PC-9 (cell line): ENCODE data around the gene CLIC1. TPM values are rescaled to one million over a fixed set of nuclear protein-coding genes. Genes with fewer than 3 reads are reported as not detected.

ENCODE experiments used
- BruUV-seq: library from RNA; stranded (reverse); fragments of 400-500 nt; replicated peaks from 2 replicates; lab custom pipeline; 2021; lab: Mats Ljungman, UMichigan
- CTCF ChIA-PET: fragments of 300-600 bp; sonication (Branson Sonifier 250); formaldehyde crosslinking; loops from one replicate; lab custom pipeline; 2022; ENCODE audit warnings: antibody characterized with exemption; lab: Charles Lee
- POLR2A ChIA-PET: fragments of 300-600 bp; sonication (Branson Sonifier 250); formaldehyde crosslinking; loops from one replicate; lab custom pipeline; 2022; ENCODE audit warnings: antibody characterized with exemption; ENCODE audit not compliant: unreplicated experiment; lab: Charles Lee
- DNase-seq, 2 experiments: peaks; one replicate each; pipeline versions ENCODE4 v3.0.0 to v3.0.0-alpha.2; 2015 to 2022; ENCODE audit warnings: mixed read lengths in 1 of 2
- H2AFZ ChIP-seq: fragments of 200-600 bp; sonication (generic); 2 replicates; pipeline ENCODE4 v1.8.1; 2017; ENCODE audit warnings: antibody characterized with exemption
- H3F3A ChIP-seq: fragments of 200-600 bp; sonication (generic); 2 replicates; pipeline ENCODE4 v1.8.1; 2017; ENCODE audit warnings: antibody characterized with exemption, mild to moderate bottlenecking, low read depth; ENCODE audit not compliant: insufficient read depth
- H3K27ac ChIP-seq: fragments of 200-600 bp; sonication (generic); 2 replicates; pipeline ENCODE4 v1.6.1; 2016; ENCODE audit warnings: mixed run types
- H3K27me3 ChIP-seq: fragments of 200-600 bp; sonication (generic); 2 replicates; pipeline ENCODE4 v1.6.1; 2016; ENCODE audit warnings: low read depth, mixed run types; ENCODE audit not compliant: insufficient read depth
- H3K36me3 ChIP-seq: fragments of 200-600 bp; sonication (generic); 2 replicates; pipeline ENCODE4 v1.6.1; 2016; ENCODE audit warnings: low read depth, mixed run types
- H3K4me1 ChIP-seq: fragments of 200-600 bp; sonication (generic); replicated peaks from 2 replicates; pipeline ENCODE4 v1.6.1; 2016; ENCODE audit warnings: mixed run types; ENCODE audit not compliant: insufficient read depth
- H3K4me2 ChIP-seq: fragments of 200-600 bp; sonication (generic); 2 replicates; pipeline ENCODE4 v1.6.1; 2017; ENCODE audit warnings: mixed run types
- H3K4me3 ChIP-seq: fragments of 200-600 bp; sonication (generic); 2 replicates; pipeline ENCODE4 v1.6.1; 2016; ENCODE audit warnings: mixed run types
- H3K79me2 ChIP-seq: fragments of 200-600 bp; sonication (generic); 2 replicates; pipeline ENCODE4 v1.6.1; 2017; ENCODE audit warnings: low read depth, mixed run types
- H3K9me2 ChIP-seq: fragments of 200-600 bp; sonication (generic); 2 replicates; pipeline ENCODE4 v1.8.1; 2017; ENCODE audit warnings: mild to moderate bottlenecking; ENCODE audit not compliant: insufficient read depth
- H3K9me3 ChIP-seq: fragments of 200-600 bp; sonication (generic); 2 replicates; pipeline ENCODE4 v1.8.1; 2016; ENCODE audit warnings: low read depth; ENCODE audit not compliant: insufficient read depth
- H4K20me1 ChIP-seq: fragments of 200-600 bp; sonication (generic); 2 replicates; pipeline ENCODE4 v1.8.1; 2017; ENCODE audit not compliant: insufficient read depth
- EZH2 ChIP-seq: fragments of 200-600 bp; sonication (generic); IDR thresholded peaks from 2 replicates; pipeline ENCODE4 v1.8.0; 2017; ENCODE audit warnings: antibody characterized with exemption, low read depth
- intact Hi-C: fragments of 100-400 bp; cut with micrococcal nuclease; formaldehyde crosslinking; loops from one replicate; pipeline ENCODE4 v1.10.0; 2022; ENCODE audit not compliant: unreplicated experiment
- total RNA-seq: library from RNA; stranded (reverse); gene quantifications from 2 replicates; pipeline ENCODE4 v1.2.3, GENCODE V29; 2021
- TF ChIP-seq, protein P1 (sequence below): fragments of 200-600 bp; sonication (generic); conservative IDR thresholded peaks from 2 replicates; pipeline ENCODE4 v1.6.1; 2017; ENCODE audit warnings: mixed run types, antibody characterized with exemption, mild to moderate bottlenecking, moderate library complexity

Gene CLIC1
- total RNA-seq, 1 experiment from 2014 or later, result 599 TPM

DNA sequence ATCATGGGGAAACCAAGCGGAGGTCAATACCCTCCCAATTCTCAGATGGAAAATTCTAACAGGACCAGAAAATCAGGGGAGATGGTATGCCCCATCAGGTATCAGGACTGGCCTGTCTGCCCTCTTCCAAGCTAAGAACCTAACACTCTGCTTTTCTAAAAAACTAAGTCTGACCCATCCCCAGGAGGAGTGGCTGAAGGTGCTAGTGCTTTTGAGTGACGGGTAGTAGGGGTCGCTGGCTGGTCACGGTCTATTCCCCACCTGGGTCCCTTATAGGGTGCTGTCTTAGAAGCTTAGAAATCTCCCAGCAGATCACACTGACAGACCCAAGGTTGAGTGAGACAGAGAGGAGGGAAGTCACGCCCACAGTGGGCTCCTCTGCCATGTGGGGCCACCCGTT is 42.8 kb downstream of the CLIC1 start:
- ChIA-PET CTCF (interaction anchor here (0.6 to 0.7 kb wide), 2 partner anchors 17 to 56 kb away, joined by 3 to 6 read pairs; no protein-coding TSS in a partner anchor), POLR2A (no interaction called here)
- BruUV-seq, result no TSS peak
- no peak overlapping the region for H2AFZ ChIP-seq
- H3K4me3 ChIP-seq, result no peak overlapping the region
- intact Hi-C loops, result no loop called here
- TF ChIP-seq, protein P1, sequence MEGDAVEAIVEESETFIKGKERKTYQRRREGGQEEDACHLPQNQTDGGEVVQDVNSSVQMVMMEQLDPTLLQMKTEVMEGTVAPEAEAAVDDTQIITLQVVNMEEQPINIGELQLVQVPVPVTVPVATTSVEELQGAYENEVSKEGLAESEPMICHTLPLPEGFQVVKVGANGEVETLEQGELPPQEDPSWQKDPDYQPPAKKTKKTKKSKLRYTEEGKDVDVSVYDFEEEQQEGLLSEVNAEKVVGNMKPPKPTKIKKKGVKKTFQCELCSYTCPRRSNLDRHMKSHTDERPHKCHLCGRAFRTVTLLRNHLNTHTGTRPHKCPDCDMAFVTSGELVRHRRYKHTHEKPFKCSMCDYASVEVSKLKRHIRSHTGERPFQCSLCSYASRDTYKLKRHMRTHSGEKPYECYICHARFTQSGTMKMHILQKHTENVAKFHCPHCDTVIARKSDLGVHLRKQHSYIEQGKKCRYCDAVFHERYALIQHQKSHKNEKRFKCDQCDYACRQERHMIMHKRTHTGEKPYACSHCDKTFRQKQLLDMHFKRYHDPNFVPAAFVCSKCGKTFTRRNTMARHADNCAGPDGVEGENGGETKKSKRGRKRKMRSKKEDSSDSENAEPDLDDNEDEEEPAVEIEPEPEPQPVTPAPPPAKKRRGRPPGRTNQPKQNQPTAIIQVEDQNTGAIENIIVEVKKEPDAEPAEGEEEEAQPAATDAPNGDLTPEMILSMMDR, result no peak
- TF ChIP-seq EZH2, result no peak
- no peaks in the 10 kb centered on the region; the same call in 1 of the 2 replicates for H3K4me1 ChIP-seq
- H3K36me3 ChIP-seq, result peaks cover 3% of the 10 kb centered on the region; the same call in 1 of the 2 replicates
- H3K4me2 ChIP-seq, result no peak overlapping the region
- no peaks in the 10 kb centered on the region for H3K27me3 ChIP-seq
- H3K9me2 ChIP-seq, result no peaks in the 10 kb centered on the region
- no peak for DNase-seq
- H3K27ac ChIP-seq, result no peak overlapping the region
- no peaks in the 10 kb centered on the region for H3K79me2 ChIP-seq
- no peaks in the 10 kb centered on the region for H3K9me3 ChIP-seq
- H3F3A ChIP-seq, result no peaks in the 10 kb centered on the region; the same call in 1 of the 2 replicates
- no peaks in the 10 kb centered on the region; the same call in 1 of the 2 replicates for H4K20me1 ChIP-seq

DNA sequence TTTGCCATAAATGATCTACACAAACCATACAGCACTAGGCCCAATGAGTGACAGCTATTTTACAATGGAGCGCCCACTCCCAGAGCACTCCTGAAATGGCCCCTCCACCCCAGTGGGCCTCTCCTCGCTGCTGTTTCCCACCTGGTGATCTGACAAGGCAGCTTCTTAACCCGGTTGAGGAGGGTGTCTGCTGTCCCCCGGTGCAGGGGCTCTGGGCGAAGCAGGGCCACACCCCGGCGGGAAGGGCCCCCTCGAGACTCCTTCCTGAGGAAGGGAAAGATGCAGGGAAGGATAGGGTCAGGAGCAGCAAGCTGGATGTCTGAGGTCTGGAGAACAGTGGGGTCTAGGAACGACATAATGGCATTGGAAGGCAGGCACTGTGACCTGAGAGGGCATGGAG is 43.4 kb downstream of the CLIC1 start:
- POLR2A ChIA-PET, result no interaction called here

DNA sequence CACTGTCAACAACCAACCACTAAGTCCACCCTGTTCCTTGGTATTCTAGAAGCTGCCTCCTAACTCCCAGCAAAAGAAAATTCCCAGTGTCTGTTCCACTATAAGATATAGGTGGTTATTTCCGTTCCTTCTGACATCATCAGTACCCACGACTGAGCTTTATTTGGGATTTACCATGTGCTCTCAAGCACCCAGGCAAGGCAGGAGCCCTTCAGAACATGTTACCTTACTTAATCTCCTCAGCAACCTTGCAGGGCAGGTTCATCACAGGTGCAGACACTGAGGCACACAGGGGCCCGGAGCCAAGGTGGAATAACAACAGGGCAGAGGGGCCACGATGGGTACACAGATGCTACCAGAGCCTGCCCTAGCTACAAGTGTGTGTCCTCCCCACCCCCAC is 44.0 kb downstream of the CLIC1 start:
- POLR2A ChIA-PET, result no interaction called here
- H3K36me3 ChIP-seq, result peaks cover 3% of the 10 kb centered on the region; the same call in 1 of the 2 replicates

More for the DNA sequence above, 43.4 kb downstream of the CLIC1 start:
- intact Hi-C loops, result no loop called here
- Histone ChIP-seq H3K36me3 (peaks cover 3% of the 10 kb centered on the region; the same call in 1 of the 2 replicates), H3K27me3 (no peaks in the 10 kb centered on the region), H3K4me2 (no peak overlapping the region), H3K9me3 (no peaks in the 10 kb centered on the region), H4K20me1 (no peaks in the 10 kb centered on the region; the same call in 1 of the 2 replicates), H3K79me2 (no peaks in the 10 kb centered on the region), H3F3A (no peaks in the 10 kb centered on the region; the same call in 1 of the 2 replicates), H3K27ac (no peak overlapping the region), H3K4me3 (no peak overlapping the region), H2AFZ (no peak overlapping the region), H3K9me2 (no peaks in the 10 kb centered on the region), H3K4me1 (no peaks in the 10 kb centered on the region; the same call in 1 of the 2 replicates)
- no TSS peak for BruUV-seq
- DNase-seq, result no peak
- no peak for TF ChIP-seq EZH2
- TF ChIP-seq, protein P1, result no peak
- CTCF ChIA-PET, result no interaction called here

More for the DNA sequence above, 44.0 kb downstream of the CLIC1 start:
- no peak for DNase-seq
- CTCF ChIA-PET, result no interaction called here
- no peak overlapping the region for H3K4me3 ChIP-seq
- no peaks in the 10 kb centered on the region for H3K9me2 ChIP-seq
- no peak overlapping the region for H3K4me2 ChIP-seq
- H3K79me2 ChIP-seq, result no peaks in the 10 kb centered on the region
- H3K27me3 ChIP-seq, result no peaks in the 10 kb centered on the region
- no peak overlapping the region for H3K27ac ChIP-seq
- H4K20me1 ChIP-seq, result no peaks in the 10 kb centered on the region
- H3F3A ChIP-seq, result no peaks in the 10 kb centered on the region; the same call in 1 of the 2 replicates
- H2AFZ ChIP-seq, result no peak overlapping the region
- no TSS peak for BruUV-seq
- intact Hi-C loops, result no loop called here
- H3K4me1 ChIP-seq, result no peaks in the 10 kb centered on the region; the same call in 1 of the 2 replicates
- H3K9me3 ChIP-seq, result no peaks in the 10 kb centered on the region
- no peak for TF ChIP-seq EZH2
- TF ChIP-seq, protein P1, result no peak
